ENCODE results near the gene HHIPL2. TPM values are rescaled to one million over a fixed set of nuclear protein-coding genes. Genes with fewer than 3 reads are reported as not detected.

Gene HHIPL2
- total and polyA plus RNA-seq, 10 of the 15 experiments (the other 5 are each of a cell fraction or from before 2014, with no cell fraction given) = 0.06 to 0.29 (median 0.09) TPM; not detected in 3

DNA sequence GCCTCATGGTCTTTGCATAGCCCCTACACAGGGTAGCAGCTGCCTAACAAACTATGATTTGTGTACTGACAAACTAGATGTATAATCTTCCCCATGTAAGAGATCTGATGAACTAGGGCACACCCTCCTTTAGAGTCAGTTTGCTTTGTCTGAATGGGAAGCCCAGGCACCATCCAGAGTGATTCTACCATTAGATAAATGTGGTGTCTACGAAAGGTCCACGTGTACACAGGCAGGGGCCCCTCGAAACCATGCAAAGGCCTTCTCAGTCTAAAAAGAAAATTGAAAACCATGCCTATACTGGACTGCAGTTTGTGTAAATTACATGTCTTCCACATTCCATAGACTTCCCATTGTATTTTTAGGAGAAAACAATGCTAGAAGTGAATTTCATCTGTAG lies 18.7 kb downstream of the HHIPL2 start (continued):
- no peak for TF ChIP-seq BMI1 (IDR thresholded peaks at IDR 0.05; ENCODE audit: borderline replicate concordance)
- TF ChIP-seq JUNB (IDR thresholded peaks at IDR 0.05) = no peak
- no peak for TF ChIP-seq RUNX3 (IDR thresholded peaks at IDR 0.05; ENCODE audit: low read length)
- TF ChIP-seq EGR1 (IDR thresholded peaks at IDR 0.05; ENCODE audit: borderline replicate concordance in 1 of 2, low read depth in 2 of 2, low read length in 2 of 2) = no peak
- TF ChIP-seq RAD51 (IDR thresholded peaks at IDR 0.05) = no peak
- no peak for TF ChIP-seq NFYA (IDR thresholded peaks at IDR 0.05; ENCODE audit: borderline replicate concordance, low read depth, low read length)
- no peak for TF ChIP-seq NFIC (IDR thresholded peaks at IDR 0.05; ENCODE audit: low read depth, low read length)

GRCh38 chr1:222525951-222526350 lies 22.0 kb downstream of the HHIPL2 start:
- TF ChIP-seq EZH2 (IDR thresholded peaks at IDR 0.05; ENCODE audit: borderline replicate concordance, control insufficient read depth, low read depth, low read length) = no peak
- no peak for TF ChIP-seq ZNF384 (IDR thresholded peaks at IDR 0.05; ENCODE audit: borderline replicate concordance, low read depth, low read length)
- no peak for TF ChIP-seq ZBTB33 (IDR thresholded peaks at IDR 0.05)
- no peak for TF ChIP-seq IRF3 (IDR thresholded peaks at IDR 0.05)
- no peak for TF ChIP-seq CHD2 (IDR thresholded peaks at IDR 0.05; ENCODE audit: borderline replicate concordance, low read depth, low read length)
- no peak for TF ChIP-seq SIN3A (IDR thresholded peaks at IDR 0.05; ENCODE audit: low read depth, low read length)
- no peak for TF ChIP-seq LARP7 (IDR thresholded peaks at IDR 0.05)
- no peak for TF ChIP-seq NR2C1 (IDR thresholded peaks at IDR 0.05)
- TF ChIP-seq HSF1 (IDR thresholded peaks at IDR 0.05; ENCODE audit: low read depth, low read length) = no peak
- no peak for TF ChIP-seq YBX1 (IDR thresholded peaks at IDR 0.05)
- TF ChIP-seq EGR1 (IDR thresholded peaks at IDR 0.05; ENCODE audit: borderline replicate concordance in 1 of 2, low read depth in 2 of 2, low read length in 2 of 2) = no peak
- TF ChIP-seq MTA3 (IDR thresholded peaks at IDR 0.05; ENCODE audit: borderline replicate concordance, low read length) = no peak
- no peak for TF ChIP-seq POLR2AphosphoS5 (IDR thresholded peaks at IDR 0.05; ENCODE audit: low read length)
- no peak for TF ChIP-seq HDGF (IDR thresholded peaks at IDR 0.05)
- no peak for TF ChIP-seq ETV6 (conservative IDR thresholded peaks at IDR 0.05 in 1 of 2, IDR thresholded peaks at IDR 0.05 in 1 of 2; ENCODE audit: borderline replicate concordance in 1 of 2, low read depth in 1 of 2)
- TF ChIP-seq BHLHE40 (IDR thresholded peaks at IDR 0.05; ENCODE audit: borderline replicate concordance in 1 of 2, low read depth in 2 of 2, low read length in 1 of 2) = no peak
- no peak for ATAC-seq
- Histone ChIP-seq H3K9me3 (replicated peaks; ENCODE audit: control insufficient read depth, insufficient read depth, low read length) (no peaks in the 10 kb centered on the region), H3K27me3 (replicated peaks in 1 of 2; ENCODE audit: control insufficient read depth in 2 of 2, insufficient read depth in 2 of 2, low read length in 1 of 2) (no peaks in the 10 kb centered on the region; a peak in 2 of 4 replicates), H3K79me2 (ENCODE audit: control insufficient read depth, insufficient read depth, low read length) (no peaks in the 10 kb centered on the region), H4K20me1 (ENCODE audit: control insufficient read depth, insufficient read depth) (no peaks in the 10 kb centered on the region), H3K4me2 (ENCODE audit: control insufficient read depth, insufficient read depth) (no peak overlapping the region), H2AFZ (ENCODE audit: control insufficient read depth, low read depth, low read length) (no peak overlapping the region), H3K4me3 (no peak overlapping the region), H3K4me1 (ENCODE audit: control insufficient read depth, insufficient read depth, low read length) (no peaks in the 10 kb centered on the region), H3K9ac (ENCODE audit: control insufficient read depth, insufficient read depth, low read length) (no peak overlapping the region), H3K27ac (ENCODE audit: control insufficient read depth, insufficient read depth) (no peak overlapping the region), H3K36me3 (ENCODE audit: control insufficient read depth in 2 of 2, insufficient read depth in 2 of 2, low read length in 1 of 2) (no peaks in the 10 kb centered on the region)
- intact Hi-C loops (cut with micrococcal nuclease; ENCODE audit: unreplicated experiment) (no loop called here), in situ Hi-C loops (cut with MboI) (no loop called here)
- no peak for FAIRE-seq
- CTCF ChIA-PET = no interaction called here
- no peak for DNase-seq (ENCODE audit: low read depth, low spot score)
- BruUV-seq (replicated peaks) = no TSS peak
- RAD21 ChIA-PET (ENCODE audit: unreplicated experiment) = no interaction called here
- SMC1A ChIA-PET (ENCODE audit: uncharacterized antibody, unreplicated experiment) = no interaction called here
- POLR2A ChIA-PET = no interaction called here
- WGBS (ENCODE audit: insufficient coverage, insufficient replicate concordance, low lambda C conversion rate, missing lambda C conversion rate) = 45% methylated on average over 2 of the region's 2 CpGs

Data from GM12878 (cell line).